Kasumi-1 (cell line): ENCODE measurements around the gene AGK.
"Not testable (repeated sequence)": the region's sequence is repeated elsewhere in the genome, so short reads cannot be mapped to it uniquely, and the experiment has no call there.

ENCODE experiments used
- DNase-seq, 2 experiments: peaks; one replicate each; lab custom pipeline; 2025; lab: John Stamatoyannopoulos, UW

AGK gene

DNA sequence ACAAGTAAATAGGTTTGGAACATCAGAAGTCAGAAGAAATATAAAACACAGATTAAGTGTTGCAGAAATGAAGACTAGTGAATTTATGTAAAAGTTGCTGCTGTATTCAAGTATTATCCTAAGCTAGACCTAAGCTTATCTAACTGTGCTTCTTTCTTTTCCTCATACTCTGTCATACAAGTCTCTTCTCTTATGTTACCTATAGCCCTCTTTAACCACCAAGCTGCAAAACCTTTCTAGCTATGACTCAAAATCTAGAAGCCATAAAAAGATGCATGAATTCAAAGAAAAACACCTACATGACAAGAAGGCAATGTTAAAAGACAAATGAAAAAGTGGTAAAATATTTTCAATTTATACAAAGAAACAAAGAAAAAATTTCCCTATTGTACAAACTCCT lies 127.8 kb downstream of the AGK start:
- no peak for DNase-seq

DNA sequence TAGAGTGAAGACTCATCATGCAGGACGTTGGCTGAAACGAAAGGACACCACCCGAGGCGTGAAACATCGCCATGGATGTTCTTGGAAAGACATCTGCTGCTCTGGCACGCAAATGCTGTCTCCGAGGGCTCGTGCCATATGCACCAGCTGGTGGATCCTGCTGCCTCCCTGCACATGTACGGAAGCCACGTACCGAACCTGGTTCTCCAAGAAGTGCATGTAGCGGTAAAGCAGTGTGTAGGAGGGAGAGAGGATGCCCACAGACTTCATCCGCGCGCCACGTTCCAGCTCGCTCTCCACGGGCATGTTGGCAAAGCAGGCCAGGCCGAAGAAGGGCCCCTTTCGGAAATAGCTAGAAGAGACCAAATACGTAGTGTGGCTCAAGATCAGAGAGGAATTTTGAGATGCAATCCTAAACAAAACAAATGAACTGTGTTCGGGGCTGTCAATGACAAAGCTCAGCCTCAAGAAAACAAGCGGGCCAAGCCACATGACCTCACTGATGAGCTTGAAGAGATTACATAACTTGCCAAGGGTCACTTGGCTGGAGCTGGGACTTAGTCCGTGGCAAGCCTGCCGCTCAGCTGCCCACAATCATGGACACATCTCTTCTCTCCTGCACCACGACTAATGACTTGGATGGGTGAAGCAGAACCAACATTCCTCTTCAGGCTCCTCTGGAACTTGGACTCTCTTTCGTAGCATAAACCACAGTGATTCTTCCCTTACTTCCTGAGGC lies 134.2 kb downstream of the AGK start:
- DNase-seq = no peak

DNA sequence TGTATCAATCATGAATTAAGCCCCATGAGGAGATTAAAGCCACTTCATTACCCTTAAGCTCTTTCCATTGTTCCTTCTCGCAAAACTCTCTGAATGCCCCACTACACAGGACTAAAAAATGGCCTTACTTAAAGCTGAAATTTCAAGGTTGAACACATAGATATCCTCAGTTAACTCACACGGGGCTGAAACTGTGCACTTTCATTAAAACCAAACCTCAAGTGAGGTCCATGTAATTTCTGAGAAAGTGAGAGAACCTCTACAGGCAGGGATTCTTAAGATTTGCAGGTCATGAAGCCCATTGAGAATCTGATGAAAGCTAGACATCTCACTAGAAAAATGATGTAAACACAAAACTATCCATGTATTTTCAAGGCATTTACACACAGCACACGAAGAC lies 134.9 kb downstream of the AGK start:
- no peak for DNase-seq

DNA sequence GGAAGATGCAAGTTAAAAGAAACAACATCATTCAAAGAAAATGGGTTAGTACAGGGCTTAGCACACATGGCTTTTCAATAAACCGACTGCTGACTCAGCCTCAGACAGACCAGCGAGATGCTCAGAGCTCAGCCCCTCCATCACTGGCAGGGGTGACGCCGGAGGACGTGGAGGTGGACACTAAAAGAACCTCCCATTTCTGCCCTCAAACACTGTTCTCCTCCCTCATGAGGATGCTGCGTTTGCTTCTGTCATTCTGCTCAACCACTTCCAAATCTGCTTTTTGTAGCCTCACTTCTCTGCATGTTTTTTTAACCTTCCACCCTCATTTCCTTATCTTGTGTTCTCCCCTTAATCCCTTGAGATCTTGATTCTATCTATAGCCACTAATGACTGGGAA lies 135.5 kb downstream of the AGK start:
- DNase-seq = no peak

DNA sequence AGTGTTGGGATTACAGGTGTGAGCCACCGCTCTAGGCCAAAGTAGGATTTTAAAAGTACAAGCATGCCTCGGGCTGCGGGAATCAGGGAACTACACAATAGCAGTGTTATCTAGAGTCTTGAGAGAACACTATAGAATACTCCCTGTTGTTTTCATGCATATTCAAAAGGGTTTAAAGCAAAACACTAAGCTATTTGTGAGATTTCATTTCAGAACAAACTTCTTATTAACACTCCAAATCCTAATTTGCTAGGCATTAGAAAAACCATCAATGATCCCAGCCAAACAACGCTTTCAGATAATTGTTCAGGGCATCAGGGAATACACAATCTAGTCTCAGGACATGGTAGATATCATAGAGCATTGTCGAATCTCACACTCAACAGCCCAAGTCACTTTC lies 136.8 kb downstream of the AGK start:
- no peak for DNase-seq

DNA sequence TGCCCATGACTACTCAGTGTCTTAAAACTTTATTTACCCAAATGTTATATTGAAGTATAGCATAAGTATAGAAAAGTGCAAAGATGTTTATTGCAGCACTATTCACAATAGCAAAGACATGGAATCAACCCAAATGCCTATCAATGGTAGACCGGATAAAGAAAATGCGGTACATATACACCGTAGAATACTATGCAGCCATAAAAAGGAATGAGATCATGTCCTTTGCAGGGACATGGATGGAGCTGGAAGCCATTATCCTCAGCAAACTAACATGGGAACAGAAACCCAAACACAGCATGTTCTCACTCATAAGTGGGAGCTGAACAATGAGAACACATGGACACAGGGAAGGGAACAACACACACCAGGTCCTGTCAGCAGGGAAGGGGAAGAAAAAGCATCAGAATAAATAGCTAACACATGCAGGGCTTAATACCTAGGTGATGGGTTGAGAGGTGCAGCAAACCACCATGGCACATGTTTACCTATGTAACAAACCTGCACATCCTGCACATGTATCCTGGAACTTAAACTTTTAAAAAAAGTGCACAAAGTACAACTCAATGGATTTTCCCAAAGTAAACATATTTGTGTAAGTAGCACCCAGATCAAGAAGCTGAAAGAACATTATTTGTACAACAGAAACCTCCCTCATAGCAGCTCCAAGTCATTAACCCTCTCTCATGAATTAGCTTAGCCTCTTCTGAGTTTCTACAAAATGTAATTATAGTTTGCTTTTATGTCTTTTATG lies 138.0 kb downstream of the AGK start:
- not testable (repeated sequence) for DNase-seq

DNA sequence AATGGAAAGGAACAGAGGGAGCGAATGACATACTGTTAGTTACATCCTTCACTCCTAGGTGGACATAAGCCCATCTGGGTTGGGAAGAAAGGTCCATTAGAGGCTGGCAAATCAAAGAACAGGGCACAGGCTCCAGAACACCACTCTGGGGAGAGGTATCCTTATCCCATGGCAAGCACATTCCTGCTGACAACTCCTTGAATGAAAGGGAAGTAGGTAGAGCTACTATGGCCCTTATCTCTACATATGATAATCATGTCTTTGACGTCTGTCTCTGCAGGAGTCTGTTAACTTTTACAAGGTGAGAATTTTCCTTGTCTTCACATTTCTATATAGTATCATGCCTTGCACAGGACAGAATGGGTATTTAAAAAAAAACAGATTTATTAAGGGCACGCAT lies 140.3 kb downstream of the AGK start:
- DNase-seq = no peak

DNA sequence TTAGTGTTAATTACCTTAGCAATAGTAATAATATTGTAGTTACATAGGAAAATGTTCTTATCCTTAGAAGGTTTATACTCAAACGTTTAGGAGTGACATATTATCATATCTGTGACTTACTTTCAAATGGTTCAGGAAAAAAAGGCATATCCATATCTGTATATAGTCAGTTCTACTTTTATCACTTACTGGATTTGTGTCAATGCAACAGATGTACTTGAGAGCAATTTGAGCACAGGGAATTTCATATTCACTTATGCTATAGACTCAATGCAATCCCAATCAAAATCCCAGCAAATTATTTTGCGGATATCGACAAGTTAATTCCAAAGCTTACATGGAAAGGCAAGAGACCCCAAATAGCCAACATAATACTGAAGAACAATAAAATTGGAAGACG lies 140.8 kb downstream of the AGK start:
- no peak for DNase-seq

DNA sequence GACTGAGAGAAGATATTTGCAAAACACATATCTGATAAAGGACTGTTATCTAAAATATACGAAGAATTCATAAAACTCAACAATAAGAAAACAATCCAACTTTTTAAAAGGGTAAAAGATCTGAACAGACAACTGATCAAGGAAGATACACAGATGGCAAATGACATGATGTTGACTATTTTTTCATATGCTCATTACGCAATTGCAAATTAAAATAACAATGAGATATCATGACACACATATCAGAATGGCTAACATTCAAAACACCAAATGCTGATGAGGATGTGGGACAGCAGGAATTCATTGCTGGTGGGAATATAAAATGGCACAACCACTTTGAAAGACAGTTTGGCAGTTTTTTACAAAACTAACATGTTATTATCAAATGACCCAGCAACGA lies 141.9 kb downstream of the AGK start:
- no peak for DNase-seq

DNA sequence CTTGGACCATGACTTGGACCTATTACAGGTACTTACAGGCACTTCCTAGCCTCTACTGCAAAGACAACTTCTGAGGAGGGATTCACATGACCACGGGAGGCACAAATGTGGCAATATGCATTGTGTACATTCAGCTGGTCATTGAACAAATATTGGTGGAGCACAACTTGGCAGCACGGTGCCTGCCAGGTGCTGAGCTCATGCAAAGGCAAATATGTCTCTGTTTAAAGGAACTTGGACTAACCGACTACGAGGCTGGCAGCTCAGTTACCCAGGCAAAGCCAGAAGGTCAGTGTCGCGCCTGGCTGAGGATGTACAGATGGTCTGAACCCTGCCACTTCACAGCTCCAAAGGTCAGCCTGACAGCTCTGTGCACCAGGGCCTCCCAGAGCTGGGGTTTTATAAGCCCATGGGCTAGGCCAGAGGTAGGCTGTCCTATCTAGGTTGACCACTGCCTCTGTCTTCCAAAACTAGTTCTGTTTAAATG lies 144.6 kb downstream of the AGK start:
- DNase-seq = no peak

DNA sequence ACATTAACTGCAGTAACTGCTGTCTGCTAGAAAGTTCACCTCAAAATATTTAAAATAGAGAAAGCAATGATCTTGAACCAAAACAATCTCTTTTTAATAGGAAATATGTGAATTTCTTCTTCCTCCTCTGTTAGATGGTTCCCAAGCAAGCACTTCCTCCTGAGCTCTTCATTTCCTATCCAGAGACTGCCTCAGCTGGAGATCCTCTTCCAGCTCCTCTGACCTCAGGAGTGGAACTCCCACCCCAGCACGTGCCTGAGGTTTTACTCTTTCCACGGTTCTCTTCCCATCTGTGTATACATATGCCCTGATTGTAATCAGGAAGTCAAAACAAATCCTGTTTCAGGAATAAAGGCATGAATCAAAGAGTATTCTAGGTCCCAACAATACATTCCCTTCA lies 145.1 kb downstream of the AGK start:
- peak; percentile 16 to 17 for DNase-seq

DNA sequence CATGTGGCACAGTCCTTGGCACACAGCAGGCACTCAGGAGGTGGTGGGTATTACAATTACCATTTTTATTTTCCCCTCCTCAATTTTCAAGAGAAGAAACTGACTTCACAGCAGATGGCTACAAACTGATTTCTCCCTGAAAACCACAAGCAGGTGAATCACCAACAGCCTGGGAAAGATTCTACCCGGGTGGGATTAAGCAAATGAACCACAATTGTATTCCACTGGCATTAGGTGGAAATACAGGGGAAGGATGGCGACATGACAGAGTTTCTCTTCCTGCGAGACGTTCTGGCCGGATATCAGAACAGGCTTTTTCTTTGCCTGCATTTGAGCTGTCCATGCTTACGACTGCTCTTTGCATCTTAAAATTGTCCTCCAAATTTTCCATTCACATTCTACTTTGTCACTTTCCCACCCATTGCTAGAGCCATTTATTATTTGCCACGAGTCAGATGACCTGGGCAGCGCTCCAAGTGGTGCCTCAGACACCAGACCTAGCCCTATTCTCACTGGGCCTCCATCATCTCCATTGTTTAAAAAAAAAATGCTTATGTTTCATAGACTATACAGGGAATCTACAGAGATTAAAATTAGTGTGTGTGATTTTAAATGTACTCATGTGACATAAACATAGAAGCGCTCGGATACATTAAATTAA lies 146.1 kb downstream of the AGK start:
- no peak for DNase-seq

DNA sequence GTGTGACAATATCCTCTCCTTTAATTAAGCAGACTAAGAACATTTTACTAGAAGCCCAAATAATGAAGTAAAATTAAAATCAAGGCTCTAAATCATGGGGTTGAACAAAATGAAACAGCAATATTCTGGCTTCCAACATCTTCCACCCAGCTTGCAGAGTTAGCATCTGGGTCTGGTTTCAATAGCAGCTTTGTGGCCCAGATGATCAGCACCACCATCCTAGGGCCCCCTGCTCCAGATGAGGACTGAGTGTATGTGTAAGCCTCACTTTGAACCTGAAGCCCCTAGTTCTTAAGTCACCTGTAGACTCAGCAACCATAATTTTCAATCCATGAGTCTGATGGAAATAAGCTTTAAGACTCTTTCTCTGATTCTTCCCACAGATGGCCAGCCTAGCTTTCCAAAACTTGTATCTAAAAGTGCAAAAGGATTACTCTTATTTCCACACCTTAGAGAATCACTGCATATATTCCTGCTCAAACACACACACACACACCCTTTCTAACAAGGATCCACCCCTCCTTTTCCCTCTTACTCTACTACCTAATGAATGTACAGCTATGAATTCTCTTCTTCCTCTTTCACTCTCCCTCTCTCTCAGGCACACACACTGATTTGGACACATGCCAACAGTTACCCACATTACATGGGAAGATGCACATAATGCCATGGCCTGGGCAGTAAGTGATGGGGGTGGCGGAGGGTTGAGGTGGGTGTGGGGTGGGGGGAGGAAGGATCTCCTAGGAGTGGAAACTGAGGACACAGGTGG lies 147.2 kb downstream of the AGK start:
- DNase-seq = peak in 1 of 2 experiments; percentile 3

DNA sequence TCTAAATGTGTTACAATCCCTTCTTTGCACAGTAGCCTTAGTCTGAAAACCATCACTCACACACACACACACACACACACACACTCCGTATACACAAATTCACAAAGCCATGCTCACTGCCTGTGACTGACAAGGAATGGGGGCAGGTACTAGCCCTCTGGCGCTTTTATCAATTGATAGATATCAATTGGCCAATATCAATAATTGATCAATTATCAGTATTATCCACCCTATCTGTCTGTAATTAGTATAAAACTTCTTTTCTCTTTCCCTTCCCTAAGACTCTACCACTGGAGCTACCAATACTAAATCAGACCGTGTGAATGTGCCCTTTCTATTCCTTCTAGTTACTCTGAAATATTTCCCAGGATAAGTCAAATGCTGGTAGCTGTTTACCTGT lies 148.7 kb downstream of the AGK start:
- no peak for DNase-seq

DNA sequence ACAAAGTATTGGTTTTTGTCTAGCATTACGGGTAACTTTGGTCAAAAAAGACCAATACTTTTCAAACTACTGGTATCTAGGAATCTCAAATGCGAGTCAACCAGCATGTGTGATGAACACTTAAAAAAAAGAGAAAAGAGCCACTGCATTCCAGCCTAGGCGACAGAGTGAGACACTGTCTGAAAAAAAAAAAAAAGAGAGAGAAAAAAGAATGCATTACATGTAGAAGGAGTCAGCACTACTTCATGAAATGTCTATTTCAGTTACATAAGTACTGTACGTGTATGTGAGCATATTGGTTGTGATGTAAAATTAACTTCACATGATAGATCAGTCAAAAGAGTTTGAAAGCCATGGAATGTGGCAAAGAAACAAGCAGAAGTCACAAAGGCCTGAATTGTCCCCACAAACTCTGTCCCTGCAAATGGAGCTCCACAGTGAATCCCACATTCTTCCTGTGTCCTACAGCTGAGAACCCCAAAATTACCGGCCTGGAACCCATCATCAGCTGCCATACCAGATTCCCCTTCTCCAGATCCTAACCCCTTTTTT lies 149.2 kb downstream of the AGK start:
- DNase-seq = no peak

DNA sequence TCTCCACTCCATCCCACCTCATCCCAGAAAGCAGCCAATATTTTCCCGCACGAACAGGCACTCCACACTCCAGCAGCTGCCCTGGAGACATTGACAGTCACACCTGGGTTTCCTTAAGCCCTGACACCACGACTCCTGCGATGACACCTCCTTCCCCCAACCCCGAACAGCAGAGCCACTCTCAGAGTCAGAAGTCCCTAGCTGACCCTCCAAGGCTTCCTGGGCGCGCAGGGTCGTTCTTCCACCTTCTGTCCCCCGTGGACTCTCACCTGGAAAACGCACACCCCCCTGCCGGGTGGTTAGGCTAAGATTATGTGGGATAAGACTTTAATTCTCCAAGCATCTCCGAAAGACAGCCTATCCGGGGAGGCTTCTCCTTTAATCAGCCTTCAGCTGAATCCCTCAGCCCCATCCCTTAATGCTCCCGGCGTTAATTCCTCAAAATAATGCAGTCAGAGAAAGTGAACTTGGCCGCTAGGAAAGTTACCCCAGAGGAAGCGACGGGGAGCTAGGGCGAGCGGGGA lies 149.7 kb downstream of the AGK start:
- DNase-seq = peak; percentile 15 to 28

DNA sequence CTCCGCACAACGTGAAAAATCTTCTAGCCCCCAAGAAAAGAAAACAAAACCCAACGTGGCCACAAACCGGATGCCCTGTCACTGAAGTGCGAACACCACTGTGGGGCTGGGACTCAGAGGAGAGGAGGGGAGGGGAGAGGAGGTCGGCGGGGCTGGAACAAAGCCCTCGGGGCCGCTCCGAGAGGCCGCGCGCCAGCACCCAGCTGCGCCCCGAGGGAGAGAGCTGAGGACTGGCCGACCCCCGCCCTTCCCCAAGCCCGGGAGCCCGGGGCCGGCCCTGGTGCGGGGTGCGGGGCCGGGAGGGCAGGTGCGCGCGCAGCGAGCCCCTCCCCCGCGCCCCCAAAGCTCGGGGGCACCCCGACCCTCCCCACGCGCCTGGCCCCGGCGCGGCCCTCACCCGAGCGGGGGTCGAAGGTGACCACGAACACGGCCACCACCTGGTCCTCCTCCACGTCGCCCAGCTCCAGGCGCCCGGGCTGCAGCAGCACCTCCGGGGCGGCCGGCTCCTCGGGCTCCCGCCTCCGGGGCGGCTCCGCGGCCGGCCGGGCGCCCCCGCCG lies 150.4 kb downstream of the AGK start:
- peak; percentile 45 to 47 for DNase-seq

DNA sequence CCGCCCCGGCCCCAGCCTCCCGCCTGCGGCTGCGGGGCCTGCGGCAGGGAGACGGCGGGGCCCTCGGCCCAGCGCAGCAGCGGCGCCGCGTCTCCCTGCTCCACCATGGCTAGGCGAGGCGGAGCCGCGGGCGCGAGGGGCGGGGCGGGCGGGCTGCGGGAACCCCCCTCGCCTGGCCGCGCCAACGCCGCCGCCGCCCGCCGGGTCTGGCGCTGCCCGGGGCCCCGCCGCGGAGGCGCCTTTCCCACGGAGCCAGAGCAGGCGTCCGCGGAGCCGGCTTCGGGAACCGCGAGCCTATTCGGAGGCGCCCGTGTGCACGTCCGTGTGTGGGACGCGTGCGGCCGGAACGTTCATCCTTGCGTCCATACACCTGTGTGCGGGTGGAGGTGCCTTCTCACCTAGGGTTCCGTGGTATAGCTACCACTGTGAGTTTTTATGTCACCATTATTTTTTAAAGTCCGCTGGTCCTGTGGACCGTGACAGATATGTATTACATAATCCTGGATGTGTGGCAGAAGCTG lies 150.9 kb downstream of the AGK start, which contains the start of gene DENND11:
DENND11 (minus strand) TSS at position 120 of the 521 bp plus-strand sequence; CDS start at position 107, 13 bp downstream.
- DNase-seq = no peak

DNA sequence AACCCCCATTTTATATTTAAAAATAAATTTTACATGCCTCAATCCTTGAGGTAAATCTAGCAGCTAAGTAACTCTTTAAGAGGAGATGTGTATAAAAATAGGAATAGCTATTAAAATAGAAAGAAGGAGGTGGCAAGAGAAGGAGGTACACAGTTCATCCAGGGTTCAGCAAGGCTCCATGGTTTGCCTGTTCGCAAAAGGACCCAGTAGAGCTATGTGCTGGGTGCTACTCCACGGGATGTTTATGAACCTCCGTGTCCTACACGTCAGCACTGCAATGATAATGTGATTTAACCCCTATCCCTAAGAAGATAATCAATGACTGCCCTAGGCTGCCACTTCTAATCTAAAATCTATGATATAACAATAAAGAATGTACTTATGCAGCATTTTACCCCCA lies 151.7 kb downstream of the AGK start:
- no peak for DNase-seq

DNA sequence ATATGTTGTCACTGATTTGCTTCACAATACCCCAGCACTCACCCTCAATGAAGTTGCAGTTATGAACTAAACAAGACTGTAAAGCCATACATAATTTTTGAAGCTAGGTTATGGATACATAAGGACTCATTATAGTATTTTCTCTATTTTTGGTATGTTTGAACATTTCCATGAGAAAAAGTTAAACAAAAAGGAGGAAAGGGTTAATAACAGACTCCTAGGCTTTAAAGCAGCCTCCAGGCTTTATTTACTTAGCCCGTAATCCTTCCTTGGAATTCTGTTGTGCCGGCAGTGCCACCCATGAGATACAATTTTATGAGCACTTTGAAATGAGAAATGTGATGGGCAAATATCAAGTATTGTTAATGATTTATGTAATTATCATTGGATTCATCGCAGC lies 152.9 kb downstream of the AGK start:
- DNase-seq = no peak

DNA sequence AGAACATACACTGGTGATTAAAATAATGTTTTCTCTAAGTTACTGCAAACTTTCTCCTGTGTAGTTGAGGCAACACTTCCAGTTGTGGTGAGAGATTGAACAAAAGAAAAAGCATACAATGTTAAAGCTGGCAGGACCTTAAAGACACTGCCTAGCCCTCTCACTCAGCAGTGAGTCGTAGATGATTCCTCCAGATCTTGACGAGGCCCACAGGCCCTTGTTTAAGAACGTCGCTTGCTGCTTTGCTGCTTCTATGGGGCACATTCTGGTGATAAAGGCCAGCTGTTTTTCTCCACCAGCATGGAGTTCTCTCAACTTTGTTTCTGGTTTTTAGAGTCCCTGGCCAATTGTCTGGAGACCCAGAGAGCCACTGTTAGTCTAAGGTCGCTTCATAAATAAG lies 153.5 kb downstream of the AGK start:
- no peak for DNase-seq
